WI38 (cell line): ENCODE results near the gene TPP1.

Experiments used
- H3K4me3 ChIP-seq: 2 replicates; pipeline ENCODE4 v1.5.1; 2011; ENCODE audit warnings: low read depth, mild to moderate bottlenecking, control low read depth, low read length
- TF ChIP-seq, protein P1 (sequence below): IDR thresholded peaks from 2 replicates; pipeline ENCODE4 v1.5.1; 2012; ENCODE audit warnings: low read depth, mild to moderate bottlenecking, control low read depth, low read length

Gene TPP1

GRCh38 chr11:6632116-6633073 lies 13.2 kb upstream of the TPP1 start:
- TF ChIP-seq, protein P1, sequence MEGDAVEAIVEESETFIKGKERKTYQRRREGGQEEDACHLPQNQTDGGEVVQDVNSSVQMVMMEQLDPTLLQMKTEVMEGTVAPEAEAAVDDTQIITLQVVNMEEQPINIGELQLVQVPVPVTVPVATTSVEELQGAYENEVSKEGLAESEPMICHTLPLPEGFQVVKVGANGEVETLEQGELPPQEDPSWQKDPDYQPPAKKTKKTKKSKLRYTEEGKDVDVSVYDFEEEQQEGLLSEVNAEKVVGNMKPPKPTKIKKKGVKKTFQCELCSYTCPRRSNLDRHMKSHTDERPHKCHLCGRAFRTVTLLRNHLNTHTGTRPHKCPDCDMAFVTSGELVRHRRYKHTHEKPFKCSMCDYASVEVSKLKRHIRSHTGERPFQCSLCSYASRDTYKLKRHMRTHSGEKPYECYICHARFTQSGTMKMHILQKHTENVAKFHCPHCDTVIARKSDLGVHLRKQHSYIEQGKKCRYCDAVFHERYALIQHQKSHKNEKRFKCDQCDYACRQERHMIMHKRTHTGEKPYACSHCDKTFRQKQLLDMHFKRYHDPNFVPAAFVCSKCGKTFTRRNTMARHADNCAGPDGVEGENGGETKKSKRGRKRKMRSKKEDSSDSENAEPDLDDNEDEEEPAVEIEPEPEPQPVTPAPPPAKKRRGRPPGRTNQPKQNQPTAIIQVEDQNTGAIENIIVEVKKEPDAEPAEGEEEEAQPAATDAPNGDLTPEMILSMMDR = no peak

DNA sequence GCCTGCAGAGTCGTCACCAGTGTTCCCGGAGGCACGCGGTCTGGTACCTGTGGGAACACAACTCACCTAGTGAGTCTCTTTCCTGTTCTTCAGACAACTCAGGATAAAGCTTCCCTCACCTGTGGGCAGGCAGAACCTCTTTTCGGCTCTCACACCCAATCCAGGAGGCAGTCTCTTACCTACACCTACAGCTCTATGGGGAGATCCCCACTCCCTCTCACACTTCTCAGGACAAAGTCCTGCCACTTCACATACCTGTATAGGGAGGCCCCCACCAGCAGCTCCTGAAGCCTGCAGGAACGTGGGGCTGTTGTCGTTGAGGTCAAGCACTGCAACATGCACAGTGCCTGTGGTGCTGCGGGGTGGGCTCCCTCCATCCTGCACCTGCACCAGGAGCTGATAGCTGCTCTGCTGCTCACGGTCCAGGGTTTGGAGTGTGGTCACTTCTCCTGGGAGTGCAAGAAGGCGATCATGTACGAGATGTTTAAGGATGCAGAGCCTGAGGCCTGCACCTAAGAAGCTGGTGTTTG lies 12.2 kb upstream of the TPP1 start:
- no peak overlapping the region for H3K4me3 ChIP-seq
- TF ChIP-seq, protein P1 = no peak

More at GRCh38 chr11:6632116-6633073, 13.2 kb upstream of the TPP1 start:
- H3K4me3 ChIP-seq = no peak overlapping the region

GRCh38 chr11:6630632-6631291 lies 11.5 kb upstream of the TPP1 start:
- H3K4me3 ChIP-seq = no peak overlapping the region
- TF ChIP-seq, protein P1 = no peak

DNA sequence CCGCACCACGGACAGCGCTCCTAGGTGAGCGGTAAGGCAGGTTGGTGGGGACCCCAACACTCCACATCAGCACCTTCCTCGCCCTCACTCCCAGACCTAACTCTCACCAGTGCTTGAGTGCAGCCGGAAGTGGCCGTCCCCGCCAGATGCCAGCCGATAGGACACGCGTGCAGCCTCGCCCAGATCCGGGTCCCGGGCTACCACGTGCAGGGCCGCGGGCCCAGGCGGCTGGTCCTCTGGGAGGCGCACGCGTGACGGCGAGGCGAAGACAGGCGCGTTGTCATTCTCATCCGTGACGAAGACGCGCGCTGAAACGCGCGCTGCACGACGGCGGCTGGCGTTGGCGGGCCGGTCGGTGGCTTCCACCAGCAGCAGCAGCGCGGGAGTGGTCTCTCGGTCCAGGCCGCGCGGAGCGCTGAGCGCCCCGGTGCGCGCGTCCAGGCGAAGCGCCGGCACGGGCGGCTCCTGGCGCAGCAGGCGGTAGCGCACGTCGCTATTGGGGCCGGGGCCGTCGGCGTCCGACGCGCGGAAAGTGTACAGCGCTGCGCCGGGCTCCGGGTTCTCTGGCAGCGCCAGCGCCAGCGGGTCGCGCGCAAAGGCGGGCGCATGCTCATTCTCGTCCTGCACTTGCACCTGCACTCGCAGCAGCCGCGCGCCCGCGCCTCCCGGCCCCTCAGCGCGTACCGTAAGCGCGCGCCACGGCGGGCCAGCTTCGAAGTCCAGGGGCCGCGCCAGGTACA lies 10.8 kb upstream of the TPP1 start:
- TF ChIP-seq, protein P1 = no peak
- H3K4me3 ChIP-seq = no peak overlapping the region

GRCh38 chr11:6629573-6629891 lies 10.3 kb upstream of the TPP1 start:
- TF ChIP-seq, protein P1 = no peak
- no peak overlapping the region for H3K4me3 ChIP-seq

- H3K4me3 ChIP-seq = no peak overlapping the region
- TF ChIP-seq, protein P1 = no peak
These were observed 9.3 kb upstream of the TPP1 start for GRCh38 chr11:6628526-6628925.
